ENCODE measurements around the gene LCN9. TPM values are rescaled to one million over a fixed set of nuclear protein-coding genes. Genes with fewer than 3 reads are reported as not detected.

The LCN9 gene
- total RNA-seq, 1 experiment from 2014 or later: not detected

- Mint-ChIP-seq H3K36me3 (ENCODE audit: insufficient read depth, unreplicated experiment) (no peaks in the 10 kb centered on the region), H3K27me3 (ENCODE audit: unreplicated experiment) (peaks cover 86% of the 10 kb centered on the region), H3K9me3 (ENCODE audit: low read depth, unreplicated experiment) (no peaks in the 10 kb centered on the region), H3K27ac (ENCODE audit: unreplicated experiment) (no peak overlapping the region), H3K4me3 (ENCODE audit: low read depth, unreplicated experiment) (no peak overlapping the region), H3K4me1 (ENCODE audit: low read depth, unreplicated experiment) (no peaks in the 10 kb centered on the region)
- CTCF ChIA-PET: interaction anchor here (0.6 kb wide), 1 partner anchor 16 kb away, joined by 3 read pairs; no protein-coding TSS in a partner anchor
- intact Hi-C loops (cut with micrococcal nuclease; ENCODE audit: unreplicated experiment): no loop called here
- no peak for DNase-seq
- no peak for TF ChIP-seq CTCF (IDR thresholded peaks at IDR 0.05; ENCODE audit: unreplicated experiment)
- no TSS peak for BruUV-seq (replicated peaks)
Observed at GRCh38 chr9:135712613-135713295, 49.6 kb downstream of the LCN9 start.

GRCh38 chr9:135714242-135715055 lies 51.3 kb downstream of the LCN9 start:
- Mint-ChIP-seq H3K27me3 (ENCODE audit: unreplicated experiment) (peaks cover 79% of the 10 kb centered on the region), H3K4me1 (ENCODE audit: low read depth, unreplicated experiment) (no peaks in the 10 kb centered on the region), H3K4me3 (ENCODE audit: low read depth, unreplicated experiment) (no peak overlapping the region), H3K9me3 (ENCODE audit: low read depth, unreplicated experiment) (no peaks in the 10 kb centered on the region), H3K27ac (ENCODE audit: unreplicated experiment) (no peak overlapping the region), H3K36me3 (ENCODE audit: insufficient read depth, unreplicated experiment) (no peaks in the 10 kb centered on the region)
- no TSS peak for BruUV-seq (replicated peaks)
- DNase-seq: no peak
- intact Hi-C loops (cut with micrococcal nuclease; ENCODE audit: unreplicated experiment): no loop called here
- no peak for TF ChIP-seq CTCF (IDR thresholded peaks at IDR 0.05; ENCODE audit: unreplicated experiment)
- CTCF ChIA-PET: no interaction called here

GRCh38 chr9:135715056-135715595 lies 52.0 kb downstream of the LCN9 start:
- Mint-ChIP-seq H3K9me3 (ENCODE audit: low read depth, unreplicated experiment) (no peaks in the 10 kb centered on the region), H3K4me1 (ENCODE audit: low read depth, unreplicated experiment) (no peaks in the 10 kb centered on the region), H3K36me3 (ENCODE audit: insufficient read depth, unreplicated experiment) (no peaks in the 10 kb centered on the region), H3K27ac (ENCODE audit: unreplicated experiment) (no peak overlapping the region), H3K27me3 (ENCODE audit: unreplicated experiment) (peaks cover 73% of the 10 kb centered on the region), H3K4me3 (ENCODE audit: low read depth, unreplicated experiment) (no peak overlapping the region)
- intact Hi-C loops (cut with micrococcal nuclease; ENCODE audit: unreplicated experiment): no loop called here
- CTCF ChIA-PET: no interaction called here
- no TSS peak for BruUV-seq (replicated peaks)
- TF ChIP-seq CTCF (IDR thresholded peaks at IDR 0.05; ENCODE audit: unreplicated experiment): no peak
- DNase-seq: no peak

- H3K36me3 Mint-ChIP-seq (ENCODE audit: insufficient read depth, unreplicated experiment): no peaks in the 10 kb centered on the region
- CTCF ChIA-PET: no interaction called here
- no peaks in the 10 kb centered on the region for H3K9me3 Mint-ChIP-seq (ENCODE audit: low read depth, unreplicated experiment)
- peaks cover 63% of the 10 kb centered on the region for H3K27me3 Mint-ChIP-seq (ENCODE audit: unreplicated experiment)
- no peaks in the 10 kb centered on the region for H3K4me1 Mint-ChIP-seq (ENCODE audit: low read depth, unreplicated experiment)
- intact Hi-C loops (cut with micrococcal nuclease; ENCODE audit: unreplicated experiment): no loop called here
- H3K27ac Mint-ChIP-seq (ENCODE audit: unreplicated experiment): no peak overlapping the region
- no TSS peak for BruUV-seq (replicated peaks)
- H3K4me3 Mint-ChIP-seq (ENCODE audit: low read depth, unreplicated experiment): no peak overlapping the region
- TF ChIP-seq CTCF (IDR thresholded peaks at IDR 0.05; ENCODE audit: unreplicated experiment): no peak
- DNase-seq: no peak
Observed at GRCh38 chr9:135716045-135716444, 52.9 kb downstream of the LCN9 start.

Other genes with a start within 250 kb of the LCN9 start
- 32.1 and 35.1 TPM in 2 replicates for gene PPP1R26, start 183.5 kb upstream of the LCN9 start, total RNA-seq (2022)
- 31.9 and 37.7 TPM in 2 replicates for gene MRPS2, start 162.6 kb upstream of the LCN9 start, total RNA-seq (2022)
- gene LCN1, start 141.9 kb upstream of the LCN9 start, total RNA-seq (2022): not detected in 2 replicates
- gene OBP2A, start 117.2 kb upstream of the LCN9 start, total RNA-seq (2022): not detected in 2 replicates
- gene PAEP, start 101.6 kb upstream of the LCN9 start, total RNA-seq (2022): 0.45 TPM in 1 of 2 replicates, not detected in the other
- gene GLT6D1, start 23.8 kb upstream of the LCN9 start, total RNA-seq (2022): not detected in 2 replicates
- not detected in 2 replicates for gene SOHLH1, start 36.2 kb downstream of the LCN9 start, total RNA-seq (2022)
- not detected in 2 replicates for gene KCNT1, start 38.9 kb downstream of the LCN9 start, total RNA-seq (2022)
- gene CAMSAP1, start 244.2 kb downstream of the LCN9 start, total RNA-seq (2022): 28.1 and 29.9 TPM in 2 replicates

Measured in Calu3 (cell line).